AML-193 (cell line): ENCODE data around the gene GEMIN7.
A peak's percentile ranks its signal among the peaks of the same experiment; 100 is the strongest.
"Not testable (repeated sequence)": the region's sequence is repeated elsewhere in the genome, so short reads cannot be mapped to it uniquely, and the experiment has no call there.

Experiments
- DNase-seq, 2 experiments: peaks; one replicate each; lab custom pipeline; 2025; lab: John Stamatoyannopoulos, UW

Gene GEMIN7

DNA sequence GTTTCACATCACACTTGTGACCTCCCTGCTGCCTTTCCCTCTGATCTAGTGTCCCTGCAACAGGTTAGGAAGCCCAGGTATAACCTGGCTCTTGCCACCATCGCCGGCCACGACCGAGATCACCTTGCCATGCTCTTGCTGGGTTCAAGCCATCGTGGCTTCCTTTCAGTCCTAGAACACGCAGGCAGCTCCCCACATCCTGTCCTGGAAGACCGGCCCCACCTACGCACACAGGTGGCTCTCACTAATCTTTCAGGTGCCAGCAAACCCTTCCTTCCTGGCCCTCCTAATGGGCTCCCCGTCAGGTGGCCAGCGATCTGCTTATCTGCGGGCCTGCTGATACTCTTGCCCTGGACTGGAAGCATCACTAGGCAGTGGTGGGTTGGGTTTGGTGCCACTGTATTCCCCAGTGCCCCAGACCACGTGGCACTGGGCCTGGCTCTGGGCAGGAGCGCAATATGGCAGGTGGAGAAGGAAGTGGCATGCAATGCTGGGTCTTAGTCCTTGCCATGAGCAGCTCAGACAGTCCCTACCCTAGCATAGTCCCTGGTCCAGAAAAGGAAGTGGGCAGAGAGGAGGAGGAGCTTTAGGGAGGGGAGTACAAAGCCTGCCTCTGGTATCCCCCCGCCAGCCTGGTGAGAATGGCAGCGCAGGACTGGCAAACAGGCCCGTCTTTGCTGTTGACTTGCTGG is 25.7 kb downstream of the GEMIN7 start:
- DNase-seq = no peak

DNA sequence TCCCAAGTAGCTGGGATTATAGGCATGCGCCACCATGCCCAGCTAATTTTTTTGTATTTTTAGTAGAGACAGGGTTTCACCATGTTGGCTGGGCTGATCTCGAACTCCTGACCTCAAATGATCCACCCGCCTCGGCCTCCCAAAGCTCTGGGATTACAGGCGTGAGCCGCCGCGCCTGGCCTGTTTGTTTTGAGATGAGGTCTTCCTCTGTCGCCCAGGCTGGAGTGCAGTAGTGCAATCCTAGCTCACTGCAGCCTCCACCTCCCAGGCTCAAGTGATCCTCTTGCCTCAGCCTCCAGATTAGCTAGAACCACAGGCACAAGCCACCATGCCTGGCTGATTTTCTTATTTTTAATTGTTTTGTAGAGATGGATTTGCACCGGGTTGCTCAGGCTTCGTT is 27.3 kb downstream of the GEMIN7 start:
- not testable (repeated sequence) for DNase-seq

DNA sequence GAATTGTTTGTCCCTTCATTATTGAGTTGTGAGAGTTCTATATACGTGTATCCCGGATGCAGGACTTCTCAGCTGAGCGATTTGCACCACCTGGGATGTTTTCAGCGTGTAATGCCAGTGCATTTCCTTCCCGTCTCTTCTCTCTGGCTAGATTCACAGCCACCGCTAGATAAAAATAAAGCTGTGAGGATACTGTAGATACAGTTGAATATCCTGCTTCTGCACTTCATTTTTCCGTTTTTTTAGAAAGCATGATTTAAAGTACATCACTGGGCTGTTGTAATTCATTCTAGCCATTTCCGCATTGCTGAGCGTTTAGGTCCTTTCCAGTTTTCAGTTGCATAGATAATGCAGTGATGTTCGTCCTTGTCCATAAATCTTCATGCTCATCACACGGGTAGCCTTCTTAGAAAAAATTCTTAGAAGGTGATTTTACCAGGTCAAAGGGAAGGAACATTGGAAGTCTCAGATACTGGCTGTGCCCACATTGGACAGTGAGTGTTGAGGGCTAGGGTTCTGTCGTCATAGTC is 28.6 kb downstream of the GEMIN7 start:
- DNase-seq = no peak

- no peak for DNase-seq
Observed at GRCh38 chr19:45110851-45111266, 31.8 kb downstream of the GEMIN7 start.

GRCh38 chr19:45112111-45112827 is 33.2 kb downstream of the GEMIN7 start:
- no peak for DNase-seq

DNA sequence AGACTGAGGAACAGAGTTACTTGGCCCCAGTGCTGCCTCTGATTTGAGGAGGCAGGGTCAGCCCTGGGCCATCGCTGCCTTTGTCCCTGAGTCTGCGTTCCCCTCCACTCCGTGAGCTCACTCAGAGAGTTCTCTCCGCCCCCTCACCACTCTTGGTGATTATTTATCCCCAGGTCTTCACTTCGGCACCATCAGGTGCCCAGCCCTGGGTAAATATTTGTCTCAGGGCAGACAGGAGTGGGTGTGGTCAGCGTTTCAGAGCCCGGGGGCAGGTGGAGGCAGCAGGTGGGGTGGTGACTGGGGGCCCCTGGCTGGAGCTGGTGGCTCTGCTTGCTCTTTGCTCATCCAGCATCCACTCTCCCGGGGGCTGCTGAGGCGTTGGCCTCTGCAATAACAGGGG is 34.6 kb downstream of the GEMIN7 start:
- no peak for DNase-seq

DNA sequence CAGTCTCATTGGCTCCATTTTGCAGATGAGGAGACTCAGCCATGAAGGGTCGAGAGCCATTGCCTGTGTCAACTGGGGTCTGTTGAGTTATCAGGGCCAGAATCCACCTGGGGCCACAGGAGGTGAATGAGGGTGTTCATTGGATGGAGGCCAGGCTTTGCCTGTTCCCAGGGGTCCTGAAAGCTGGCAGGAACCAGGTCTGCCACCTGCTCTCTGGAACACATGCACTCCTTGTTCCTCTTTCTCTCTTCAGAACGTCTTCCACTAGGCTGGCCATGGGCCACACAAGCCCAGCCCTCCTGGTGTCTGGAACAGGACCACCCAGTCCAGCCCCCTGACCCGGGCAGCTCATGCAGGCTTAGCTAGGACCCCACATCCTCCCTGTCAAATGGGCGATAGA is 35.1 kb downstream of the GEMIN7 start:
- DNase-seq = no peak

- no peak for DNase-seq
Observed at GRCh38 chr19:45115809-45116615, 37.0 kb downstream of the GEMIN7 start.

GRCh38 chr19:45117167-45117594 is 38.1 kb downstream of the GEMIN7 start:
- no peak for DNase-seq

DNA sequence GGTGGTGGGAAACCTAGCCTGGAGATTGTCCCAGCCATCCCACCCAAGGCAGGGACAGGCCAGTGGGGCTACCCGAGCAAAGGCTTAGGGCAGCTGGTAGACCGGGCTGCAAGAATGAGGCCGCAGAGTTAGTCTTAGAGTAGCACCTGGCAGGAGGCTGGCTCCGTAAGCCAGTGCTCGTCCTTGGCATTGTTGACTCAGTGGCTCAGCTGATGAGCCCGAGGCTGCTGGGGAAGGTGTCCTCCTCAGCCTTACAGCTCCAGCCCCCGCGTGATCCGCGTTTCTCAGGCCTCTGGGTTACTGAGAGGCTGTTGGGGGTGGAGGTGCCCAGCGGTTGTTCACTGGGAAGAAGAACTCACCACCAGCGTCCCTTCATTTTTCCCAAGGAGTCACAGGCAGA is 38.6 kb downstream of the GEMIN7 start:
- DNase-seq = no peak

- DNase-seq = no peak
Observed at GRCh38 chr19:45118106-45118505, 39.0 kb downstream of the GEMIN7 start.

GRCh38 chr19:45118591-45119355 is 39.7 kb downstream of the GEMIN7 start:
- not testable (repeated sequence) for DNase-seq

DNA sequence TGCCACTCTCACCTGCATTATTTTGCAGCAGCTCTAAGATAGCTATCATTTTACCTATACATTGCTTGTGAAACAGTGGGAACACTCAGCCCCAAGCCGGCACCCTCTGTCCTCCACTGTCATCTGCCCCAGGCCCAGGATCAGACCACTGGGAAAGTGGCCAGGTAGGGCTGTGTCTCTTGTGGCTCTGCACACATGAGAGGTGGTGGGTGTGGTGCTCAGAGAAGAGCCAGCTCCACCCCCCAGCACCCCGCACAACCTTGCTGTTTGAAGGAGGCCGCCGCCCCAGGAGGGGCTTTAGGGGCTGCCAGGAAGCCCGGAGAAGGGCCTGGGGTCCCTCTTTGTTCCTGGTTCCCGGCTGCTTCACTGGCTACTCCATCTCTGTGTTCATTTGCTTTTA is 40.5 kb downstream of the GEMIN7 start:
- DNase-seq = no peak

DNA sequence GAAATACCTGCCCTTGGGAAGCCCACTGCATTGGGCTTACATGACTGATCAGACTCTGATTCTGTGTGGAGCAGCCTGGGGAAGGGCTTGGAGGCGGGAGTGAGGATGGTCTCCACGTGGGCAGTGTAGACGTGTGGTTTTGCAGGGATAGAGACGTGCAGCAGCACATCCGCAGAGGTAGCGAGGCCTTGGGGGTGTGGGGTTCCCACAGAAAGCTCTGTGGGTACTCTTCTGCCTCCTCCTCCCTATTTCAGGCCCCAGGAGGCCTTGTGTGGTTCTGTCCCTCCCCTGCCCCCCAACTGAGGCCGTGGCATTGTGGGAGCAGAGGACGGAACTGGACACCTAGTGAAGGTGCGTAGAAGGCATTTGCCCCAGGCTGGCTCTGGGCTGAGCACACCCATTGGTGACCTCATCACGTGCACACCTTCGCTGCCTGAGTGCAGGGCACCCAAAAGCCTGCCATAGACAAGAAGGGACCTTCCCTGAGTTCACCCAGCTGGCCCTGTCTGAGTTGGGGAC is 42.8 kb downstream of the GEMIN7 start:
- DNase-seq = no peak

DNA sequence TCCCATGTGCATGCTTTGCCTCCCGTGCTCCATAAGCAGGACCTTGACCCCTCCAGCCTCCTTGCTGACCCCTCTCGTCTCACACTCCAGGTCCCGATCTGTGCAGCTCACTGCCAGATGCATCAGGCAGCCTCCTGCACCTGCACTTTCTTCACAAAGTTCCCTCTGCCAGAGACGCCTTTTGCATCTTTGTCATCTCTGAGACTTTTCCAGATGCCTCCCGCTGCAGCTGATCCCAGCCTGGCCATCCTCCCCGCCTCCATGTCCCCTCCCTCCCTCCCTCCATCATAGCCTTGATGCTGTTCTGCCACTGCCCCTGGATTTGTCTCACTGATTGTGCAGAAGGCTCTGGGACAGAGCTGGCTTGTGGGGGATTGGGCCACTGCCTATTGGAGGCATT is 43.8 kb downstream of the GEMIN7 start:
- DNase-seq = no peak

GRCh38 chr19:45123440-45123850 is 44.4 kb downstream of the GEMIN7 start:
- DNase-seq = no peak

DNA sequence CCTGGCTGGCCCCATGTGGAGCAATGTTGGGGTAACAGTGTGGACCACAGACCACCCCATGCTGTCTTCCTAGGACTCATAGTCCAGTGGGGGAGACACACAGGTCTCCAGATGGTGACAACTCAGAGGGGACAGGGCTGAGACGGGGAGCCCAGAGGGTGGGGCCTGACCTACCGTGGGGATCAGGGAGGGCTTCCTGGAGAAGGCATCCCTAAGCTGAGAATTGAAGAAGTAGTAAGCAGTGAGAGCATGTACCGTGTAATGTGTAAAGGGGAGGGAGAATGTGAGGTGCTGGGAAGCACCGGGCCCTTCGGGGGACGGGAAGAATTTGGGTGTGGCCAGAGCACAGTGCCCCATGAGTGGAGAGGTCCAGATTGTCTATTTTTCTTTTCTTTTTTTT is 45.0 kb downstream of the GEMIN7 start:
- no peak for DNase-seq

GRCh38 chr19:45125360-45125759 is 46.3 kb downstream of the GEMIN7 start:
- DNase-seq = no peak

DNA sequence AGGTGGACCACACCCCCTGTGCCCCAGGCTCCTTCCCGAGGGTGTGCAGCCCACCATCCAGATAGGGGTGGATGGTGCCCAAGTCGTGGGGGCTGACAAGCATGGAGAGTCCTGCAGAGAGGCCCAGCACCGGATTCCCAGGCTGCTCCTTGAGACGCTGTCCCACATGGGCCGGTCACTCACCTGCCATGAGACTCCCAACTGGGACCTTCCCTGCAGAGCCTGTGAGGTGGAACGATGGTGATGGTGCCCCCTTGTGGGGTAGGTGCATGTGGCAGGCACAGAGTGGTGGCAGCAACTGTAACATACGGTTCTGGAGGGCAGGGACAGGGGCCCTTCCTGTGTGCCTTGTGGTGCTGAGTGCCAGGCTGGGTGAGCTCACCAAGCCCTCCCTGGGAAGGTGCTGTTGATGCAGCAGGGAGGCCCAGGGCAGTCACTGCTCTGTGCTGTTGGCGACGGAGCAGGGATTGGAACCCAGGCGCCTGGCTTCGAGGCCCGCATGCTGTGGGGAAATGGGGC is 47.0 kb downstream of the GEMIN7 start:
- DNase-seq = peak; percentile 27 to 28

DNA sequence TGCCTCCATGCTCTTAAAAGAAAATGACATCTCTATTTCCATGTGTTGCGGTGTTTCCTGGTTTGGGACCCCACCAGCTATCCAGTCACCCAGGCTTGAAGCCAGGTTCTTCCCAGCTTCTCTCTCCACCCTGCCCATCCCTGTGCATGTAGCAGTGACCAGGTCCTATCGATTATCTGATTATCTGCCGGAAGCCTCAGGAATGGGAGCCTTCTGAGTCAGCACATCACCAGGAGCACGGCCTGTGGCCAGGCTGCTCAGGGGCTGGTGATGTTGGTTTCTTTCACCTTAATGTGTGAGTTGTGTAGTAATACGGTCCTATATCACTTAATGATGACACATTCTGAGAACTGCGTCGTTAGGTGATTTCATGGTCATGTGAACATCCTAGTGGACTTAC is 47.6 kb downstream of the GEMIN7 start:
- DNase-seq = no peak

DNA sequence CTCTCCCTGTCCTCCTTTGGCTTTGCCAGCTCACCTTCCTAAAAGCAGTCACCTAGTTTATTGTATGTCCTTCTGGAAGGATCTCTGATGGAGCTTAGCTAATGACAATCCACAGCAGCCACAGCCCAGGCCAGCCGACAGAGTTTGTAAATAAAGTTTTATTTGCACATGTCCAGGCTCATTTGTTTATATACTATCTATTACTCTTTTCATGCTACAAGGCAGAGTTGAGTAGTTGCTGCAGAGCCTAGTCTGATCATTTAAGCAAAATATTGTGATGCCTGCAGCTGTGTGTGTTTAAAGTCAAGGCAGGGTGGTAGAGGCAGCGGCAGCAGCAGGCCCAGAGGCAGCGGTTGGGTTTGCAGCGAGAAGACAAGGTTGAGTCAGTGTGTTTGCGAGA is 49.1 kb downstream of the GEMIN7 start:
- no peak for DNase-seq
